Activated gamma-delta T cell (primary cell): ENCODE measurements around the gene PPIL6.
A peak's percentile ranks its signal among the peaks of the same experiment; 100 is the strongest.

ENCODE experiments used
- DNase-seq: peaks from one replicate; lab custom pipeline; 2025; lab: John Stamatoyannopoulos, UW

Gene PPIL6

GRCh38 chr6:109449064-109449794 is 8.8 kb upstream of the PPIL6 start:
- DNase-seq: no peak

- no peak for DNase-seq
Observed at GRCh38 chr6:109448615-109449014, 8.2 kb upstream of the PPIL6 start.

DNA sequence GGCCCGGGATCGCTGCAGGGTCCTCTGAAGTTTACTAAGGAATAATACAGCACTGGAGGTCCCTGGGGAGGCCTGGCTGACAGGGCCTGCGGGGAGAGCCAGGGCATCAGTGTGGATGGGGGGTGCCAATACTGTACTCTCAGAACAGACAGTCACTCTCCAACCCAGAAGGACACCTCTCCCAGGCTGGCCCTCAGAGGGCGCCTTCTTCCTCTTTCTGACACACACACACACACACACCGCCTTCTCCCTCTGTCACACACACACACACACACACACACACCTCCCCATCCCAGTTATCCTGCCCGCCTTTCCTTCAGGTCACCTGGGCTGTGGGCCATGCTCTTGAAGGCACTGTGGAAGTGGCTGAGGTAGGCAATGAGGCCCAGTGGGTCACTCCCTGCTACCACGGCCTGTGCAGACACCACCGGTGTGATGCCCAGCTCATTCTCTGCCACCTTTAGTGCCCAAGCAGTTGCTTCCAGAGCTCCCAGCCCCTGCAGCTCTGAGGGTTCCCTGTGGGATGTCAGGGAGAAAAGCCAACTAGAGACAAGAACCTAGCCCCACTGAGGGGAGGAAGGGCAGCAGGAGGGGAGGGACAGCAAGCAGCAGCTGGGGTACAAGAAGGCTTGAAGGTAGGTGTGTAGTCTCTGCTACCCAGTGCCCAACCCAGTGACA is 7.6 kb upstream of the PPIL6 start:
- no peak for DNase-seq

GRCh38 chr6:109447087-109447486 is 6.7 kb upstream of the PPIL6 start:
- DNase-seq: no peak

DNA sequence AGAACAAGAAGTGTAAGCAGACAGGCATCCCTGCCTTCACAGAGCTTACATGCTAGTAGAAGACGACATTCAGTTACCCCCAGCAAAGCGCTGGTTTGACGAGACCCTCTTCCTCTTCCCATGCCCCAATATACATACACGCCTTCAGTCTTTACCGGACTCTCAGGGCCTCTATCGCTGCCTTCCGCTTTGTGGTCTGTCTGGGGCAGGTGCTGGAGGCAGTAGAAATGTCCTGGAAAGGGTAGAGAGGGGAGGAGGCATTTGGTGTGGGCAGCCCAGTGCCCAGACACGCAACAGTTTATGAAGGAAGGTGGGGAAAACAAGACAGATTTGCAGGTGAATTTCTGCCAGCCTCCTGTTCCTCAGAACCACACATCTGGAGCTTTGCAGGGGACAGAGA is 6.1 kb upstream of the PPIL6 start:
- no peak for DNase-seq

DNA sequence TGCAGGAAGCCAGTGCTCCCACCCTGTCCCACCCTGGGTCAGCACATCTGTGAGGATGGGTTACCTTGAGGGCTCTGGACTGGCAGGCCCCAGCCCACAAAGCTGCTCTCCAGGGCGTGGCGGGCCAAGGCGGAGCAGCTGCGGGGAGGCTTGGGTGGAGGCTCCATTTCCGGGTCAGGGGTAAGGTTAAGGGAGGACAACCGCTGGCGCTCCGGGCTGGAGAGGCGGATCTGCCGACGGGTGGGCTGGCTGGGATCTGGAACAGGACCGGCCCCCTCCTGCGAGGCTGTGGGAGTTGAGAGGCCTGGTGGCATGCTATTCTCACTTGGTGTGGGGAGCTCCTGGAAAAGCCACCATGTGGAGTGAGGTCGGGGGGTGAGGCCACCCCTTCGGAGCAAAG is 5.6 kb upstream of the PPIL6 start:
- DNase-seq: no peak

DNA sequence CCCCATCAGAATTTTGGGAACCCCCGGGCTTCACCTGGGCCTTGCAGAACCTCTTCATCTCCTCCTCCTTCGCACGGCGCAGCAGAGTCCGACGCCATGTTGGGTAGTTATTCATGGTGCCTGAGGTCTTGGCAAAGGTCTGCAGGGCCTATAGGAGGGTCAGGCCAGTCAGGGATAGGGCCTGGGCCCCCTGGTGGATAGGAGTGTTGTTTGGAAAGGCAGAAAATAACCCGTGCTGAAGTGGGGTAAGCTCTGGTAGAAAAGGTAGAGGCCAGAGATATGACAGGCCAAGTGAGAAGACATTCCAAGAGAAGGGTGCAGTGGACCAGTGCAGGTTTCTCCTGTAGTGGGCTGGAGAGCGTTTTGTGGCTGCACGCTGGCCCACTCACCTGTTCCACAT is 5.0 kb upstream of the PPIL6 start:
- no peak for DNase-seq

GRCh38 chr6:109443425-109443950 is 3.1 kb upstream of the PPIL6 start:
- no peak for DNase-seq

- no peak for DNase-seq
Observed at GRCh38 chr6:109442393-109442924, 2.0 kb upstream of the PPIL6 start.

DNA sequence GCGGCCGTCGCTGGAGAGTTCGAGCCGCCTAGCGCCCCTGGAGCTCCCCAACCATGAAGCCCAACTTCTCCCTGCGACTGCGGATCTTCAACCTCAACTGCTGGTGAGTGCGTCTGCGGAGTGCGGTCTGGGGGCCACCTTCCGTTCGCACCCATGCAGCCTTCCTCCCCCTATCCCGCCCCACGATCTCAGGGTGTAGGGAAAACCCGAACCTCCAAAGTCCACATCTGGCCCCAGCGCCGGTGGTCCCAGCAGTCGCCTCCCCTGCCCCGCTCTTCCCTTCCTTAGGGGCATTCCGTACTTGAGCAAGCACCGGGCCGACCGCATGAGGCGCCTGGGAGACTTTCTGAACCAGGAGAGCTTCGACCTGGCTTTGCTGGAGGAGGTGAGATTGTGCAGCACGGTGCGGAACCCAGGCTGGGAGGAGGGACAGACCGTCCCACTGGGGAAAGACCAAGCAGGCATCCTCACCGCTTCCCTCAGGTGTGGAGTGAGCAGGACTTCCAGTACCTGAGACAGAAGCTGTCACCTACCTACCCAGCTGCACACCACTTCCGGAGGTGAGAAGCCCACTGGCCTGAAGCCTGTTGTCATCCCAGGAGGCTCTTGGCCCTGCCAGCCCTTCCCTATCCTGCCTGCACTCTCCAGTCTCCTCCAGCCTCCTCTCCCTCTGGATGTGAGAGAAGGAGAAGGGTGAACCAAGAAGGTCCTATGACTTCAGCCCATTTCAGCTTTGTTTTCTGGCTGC is 815 bp upstream of the PPIL6 start:
- peak; percentile 50 for DNase-seq

- DNase-seq: no peak
Observed at GRCh38 chr6:109436041-109436440, 4.4 kb downstream of the PPIL6 start.

GRCh38 chr6:109434456-109434855 is 6.0 kb downstream of the PPIL6 start:
- no peak for DNase-seq

DNA sequence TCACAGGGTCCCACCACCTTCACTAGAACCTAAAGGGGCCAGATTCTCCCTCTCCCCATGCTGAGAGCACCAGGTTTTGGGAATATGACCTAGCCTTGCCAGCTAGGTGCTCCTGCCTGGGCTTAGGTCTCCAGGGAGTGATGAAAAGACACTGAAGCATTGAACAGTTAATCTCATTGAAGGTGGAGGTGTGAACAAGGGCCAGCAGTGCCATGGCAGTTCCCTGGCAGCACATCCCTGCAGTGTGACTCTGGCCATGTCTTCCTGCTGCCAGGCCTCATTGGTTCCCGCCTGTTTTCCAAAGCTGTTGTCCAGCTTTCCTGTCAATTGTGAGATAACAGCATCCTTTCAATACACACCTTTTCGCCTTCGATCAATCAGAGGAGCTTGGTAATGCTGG is 10.9 kb downstream of the PPIL6 start:
- no peak for DNase-seq

- DNase-seq: no peak
Observed at GRCh38 chr6:109428889-109429477, 11.4 kb downstream of the PPIL6 start.

DNA sequence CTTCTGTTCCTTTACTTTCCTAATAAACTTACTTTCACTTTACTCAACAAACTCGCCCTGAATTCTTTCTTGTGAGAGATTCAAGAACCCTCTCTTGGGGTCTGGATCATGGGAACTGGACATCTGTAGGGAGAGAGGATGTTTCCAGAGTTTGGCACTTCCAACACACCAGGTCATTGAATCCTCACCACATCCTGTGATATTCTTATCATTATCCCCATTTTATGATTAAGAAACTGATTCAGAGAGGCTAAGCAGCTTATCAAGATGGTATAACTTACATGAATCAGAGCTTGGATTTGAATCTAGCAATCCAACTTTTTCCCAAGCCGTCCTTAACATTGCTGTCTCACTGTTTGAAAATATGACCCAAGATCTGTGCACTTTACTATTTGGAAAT is 15.5 kb downstream of the PPIL6 start:
- DNase-seq: no peak

- DNase-seq: no peak
Observed at GRCh38 chr6:109421184-109421583, 19.2 kb downstream of the PPIL6 start.

DNA sequence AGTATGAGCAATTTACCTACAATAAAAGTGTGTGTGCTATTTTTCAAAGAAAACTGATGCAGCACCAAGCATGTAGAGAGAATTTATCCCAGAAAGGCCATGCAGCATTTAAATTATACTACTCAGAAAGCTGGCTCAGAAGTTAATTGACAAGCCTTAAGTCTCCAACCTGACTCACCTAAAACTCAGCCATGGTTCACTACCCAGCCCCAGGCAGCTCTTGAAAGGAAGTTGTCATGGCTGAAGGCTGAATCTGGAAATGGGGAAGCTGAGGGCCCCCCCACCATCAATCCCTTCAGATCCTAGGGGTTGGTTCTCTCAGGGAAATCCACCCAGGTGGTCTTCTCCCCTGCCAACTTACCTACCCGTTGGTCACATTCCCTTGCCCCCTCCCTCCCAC is 19.7 kb downstream of the PPIL6 start:
- DNase-seq: no peak

DNA sequence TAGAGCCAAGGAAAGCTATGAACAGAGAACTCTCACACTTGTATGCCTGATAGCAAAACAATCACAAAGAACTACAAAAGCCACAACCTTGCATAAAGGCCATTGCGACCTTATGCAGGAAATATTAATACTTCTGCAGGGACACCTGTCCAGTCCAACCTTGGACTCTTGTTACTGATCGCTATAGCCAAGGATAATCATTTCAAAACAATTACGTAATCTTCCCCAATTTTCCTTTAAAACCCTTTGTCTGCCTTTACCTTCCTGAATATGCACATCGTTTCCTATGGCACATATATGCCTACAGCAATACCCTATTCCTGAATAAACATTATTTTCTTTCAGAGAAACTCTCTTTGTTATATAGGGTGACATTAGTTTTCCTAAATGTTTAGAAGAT is 22.8 kb downstream of the PPIL6 start:
- no peak for DNase-seq

- DNase-seq: no peak
Observed at GRCh38 chr6:109411034-109411433, 29.4 kb downstream of the PPIL6 start.

DNA sequence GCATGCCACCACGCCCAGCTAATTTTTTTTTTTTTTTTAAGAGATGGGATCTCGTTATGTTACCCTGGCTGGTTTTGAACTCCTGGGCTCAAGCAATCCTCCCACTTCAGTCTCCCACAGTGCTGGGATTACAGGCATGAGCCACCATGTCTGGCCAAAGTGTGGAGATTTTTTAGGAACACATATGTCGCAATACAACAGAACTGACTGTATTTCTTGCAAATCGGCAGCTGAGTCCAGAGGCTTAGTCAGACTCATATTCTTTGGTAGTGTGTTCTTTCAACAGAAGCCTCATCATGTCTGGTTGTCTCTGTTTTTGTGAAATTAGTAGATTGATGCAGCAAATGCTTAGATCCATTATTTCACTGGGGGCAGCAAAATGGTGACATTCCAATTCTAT is 34.2 kb downstream of the PPIL6 start:
- DNase-seq: no peak

- no peak for DNase-seq
Observed at GRCh38 chr6:109397020-109397419, 43.4 kb downstream of the PPIL6 start.

- no peak for DNase-seq
Observed at GRCh38 chr6:109396046-109396718, 44.2 kb downstream of the PPIL6 start.
